Measurements from ENCODE around the gene BCDIN3D.

Gene BCDIN3D

GRCh38 chr12:49791700-49792099 is 51.2 kb downstream of the BCDIN3D start:
- H3F3A ChIP-seq (ENCODE audit: insufficient read depth, low read length) = no peaks in the 10 kb centered on the region
- H3K36me3 ChIP-seq (ENCODE audit: insufficient read depth, low read length) = no peaks in the 10 kb centered on the region; the same call in 1 of the 2 replicates
- no peaks in the 10 kb centered on the region for H3K27me3 ChIP-seq (ENCODE audit: insufficient read depth, low read length)
- H3K9me2 ChIP-seq (ENCODE audit: low read depth, low read length) = no peaks in the 10 kb centered on the region
- TF ChIP-seq CTCF (IDR thresholded peaks at IDR 0.05; ENCODE audit: low read length) (no peak), EZH2 (IDR thresholded peaks at IDR 0.05; ENCODE audit: borderline replicate concordance, low read length) (no peak)
- H3K9ac ChIP-seq (ENCODE audit: low read length) = no peak overlapping the region
- H4K20me1 ChIP-seq (ENCODE audit: insufficient read depth, low read length) = no peaks in the 10 kb centered on the region
- no peak overlapping the region for H3K4me2 ChIP-seq (ENCODE audit: low read length)
- H3K4me3 ChIP-seq (ENCODE audit: low read depth, low read length, poor library complexity, severe bottlenecking) = no peak overlapping the region
- H3K9me3 ChIP-seq (ENCODE audit: low read length) = 0 out of 2 replicates have a peak, but pooled peaks cover 3% of the 10 kb centered on the region
- H3K4me1 ChIP-seq (ENCODE audit: insufficient read depth, low read length, severe bottlenecking) = no peaks in the 10 kb centered on the region
- no peak overlapping the region for H2AFZ ChIP-seq (ENCODE audit: low read length)
- no peaks in the 10 kb centered on the region for H3K79me2 ChIP-seq (ENCODE audit: insufficient read depth, low read length)
- no peak overlapping the region for H3K27ac ChIP-seq (ENCODE audit: low read depth, low read length, poor library complexity, severe bottlenecking)

DNA sequence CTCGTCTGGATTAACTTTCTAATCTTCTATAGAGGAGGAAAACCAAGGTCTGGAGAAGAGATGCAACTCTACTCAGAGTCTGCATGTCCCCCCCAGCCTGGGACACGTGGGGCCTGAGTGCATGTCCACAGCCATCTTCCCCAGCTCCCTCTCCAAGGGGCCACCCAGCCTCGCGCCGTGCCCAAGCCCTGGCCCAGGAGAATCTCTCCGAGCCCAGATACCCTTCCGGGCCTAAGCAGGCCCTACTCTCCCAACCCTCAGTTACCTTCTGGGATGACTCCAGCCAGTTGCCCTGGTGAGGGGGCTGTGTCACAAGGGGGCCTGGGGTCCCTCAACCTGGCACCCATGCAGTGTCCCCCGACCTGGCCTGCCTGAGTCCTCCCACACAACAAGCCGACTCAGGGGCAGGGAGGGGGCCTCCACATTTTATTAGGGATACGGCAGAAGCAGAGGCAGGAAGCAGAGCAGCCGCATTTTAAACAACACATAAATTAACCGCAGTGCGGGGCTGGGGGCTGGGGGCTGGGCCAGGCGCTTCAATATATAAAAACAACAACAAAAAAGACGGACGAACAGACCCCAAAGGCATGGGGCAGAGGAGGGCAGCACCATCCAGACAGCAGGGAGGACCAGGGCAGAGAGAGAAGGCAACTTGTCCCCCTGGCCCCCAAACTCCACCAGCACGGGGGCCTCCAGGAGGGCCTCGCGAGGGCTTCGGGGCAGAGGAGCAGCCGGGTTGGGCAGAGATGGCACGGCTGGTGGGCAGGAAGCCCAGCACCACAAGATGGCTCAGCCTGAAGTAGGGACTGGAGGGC is 52.0 kb downstream of the BCDIN3D start:
- Histone ChIP-seq H3F3A (ENCODE audit: insufficient read depth, low read length) (no peaks in the 10 kb centered on the region), H3K4me2 (ENCODE audit: low read length) (no peak overlapping the region), H3K9me3 (ENCODE audit: low read length) (0 out of 2 replicates have a peak, but pooled peaks cover 3% of the 10 kb centered on the region), H3K4me3 (ENCODE audit: low read depth, low read length, poor library complexity, severe bottlenecking) (no peak overlapping the region), H3K79me2 (ENCODE audit: insufficient read depth, low read length) (no peaks in the 10 kb centered on the region), H3K9me2 (ENCODE audit: low read depth, low read length) (no peaks in the 10 kb centered on the region), H3K4me1 (ENCODE audit: insufficient read depth, low read length, severe bottlenecking) (no peaks in the 10 kb centered on the region), H3K36me3 (ENCODE audit: insufficient read depth, low read length) (no peaks in the 10 kb centered on the region; the same call in 1 of the 2 replicates), H2AFZ (ENCODE audit: low read length) (no peak overlapping the region), H3K9ac (ENCODE audit: low read length) (no peak overlapping the region), H4K20me1 (ENCODE audit: insufficient read depth, low read length) (no peaks in the 10 kb centered on the region), H3K27ac (ENCODE audit: low read depth, low read length, poor library complexity, severe bottlenecking) (no peak overlapping the region), H3K27me3 (ENCODE audit: insufficient read depth, low read length) (no peaks in the 10 kb centered on the region)
- TF ChIP-seq CTCF (IDR thresholded peaks at IDR 0.05; ENCODE audit: low read length) = no peak
- no peak for TF ChIP-seq EZH2 (IDR thresholded peaks at IDR 0.05; ENCODE audit: borderline replicate concordance, low read length)

GRCh38 chr12:49789992-49790391 is 52.9 kb downstream of the BCDIN3D start:
- H3K27ac ChIP-seq (ENCODE audit: low read depth, low read length, poor library complexity, severe bottlenecking) = no peak overlapping the region
- H3K79me2 ChIP-seq (ENCODE audit: insufficient read depth, low read length) = no peaks in the 10 kb centered on the region
- H3K36me3 ChIP-seq (ENCODE audit: insufficient read depth, low read length) = no peaks in the 10 kb centered on the region; the same call in 1 of the 2 replicates
- H2AFZ ChIP-seq (ENCODE audit: low read length) = no peak overlapping the region
- no peaks in the 10 kb centered on the region for H3K4me1 ChIP-seq (ENCODE audit: insufficient read depth, low read length, severe bottlenecking)
- H3K4me3 ChIP-seq (ENCODE audit: low read depth, low read length, poor library complexity, severe bottlenecking) = no peak overlapping the region
- H3K9me3 ChIP-seq (ENCODE audit: low read length) = 0 out of 2 replicates have a peak, but pooled peaks cover 3% of the 10 kb centered on the region
- no peaks in the 10 kb centered on the region for H3K27me3 ChIP-seq (ENCODE audit: insufficient read depth, low read length)
- no peak overlapping the region for H3K9ac ChIP-seq (ENCODE audit: low read length)
- H4K20me1 ChIP-seq (ENCODE audit: insufficient read depth, low read length) = no peaks in the 10 kb centered on the region
- H3K9me2 ChIP-seq (ENCODE audit: low read depth, low read length) = no peaks in the 10 kb centered on the region
- no peak overlapping the region for H3K4me2 ChIP-seq (ENCODE audit: low read length)
- TF ChIP-seq CTCF (IDR thresholded peaks at IDR 0.05; ENCODE audit: low read length) = no peak
- no peak for TF ChIP-seq EZH2 (IDR thresholded peaks at IDR 0.05; ENCODE audit: borderline replicate concordance, low read length)
- H3F3A ChIP-seq (ENCODE audit: insufficient read depth, low read length) = no peaks in the 10 kb centered on the region

All from OCI-LY1 (cell line).